Hepatocyte (in vitro differentiated cells): ENCODE results near the gene XRCC4. TPM values are rescaled to one million over a fixed set of nuclear protein-coding genes. Genes with fewer than 3 reads are reported as not detected.

ENCODE experiments used
- DNase-seq: peaks from one replicate; pipeline ENCODE4 v3.0.0-alpha.2; 2016; ENCODE audit warnings: low spot score
- H2AFZ ChIP-seq: fragments of 200-600 bp; sonication (generic); 2 replicates; pipeline ENCODE4 v1.6.0; 2016; ENCODE audit warnings: antibody characterized with exemption, mild to moderate bottlenecking
- H3K27ac ChIP-seq: fragments of 200-600 bp; sonication (generic); 2 replicates; pipeline ENCODE4 v1.5.1; 2016; ENCODE audit warnings: mild to moderate bottlenecking
- H3K27me3 ChIP-seq: fragments of 200-600 bp; sonication (generic); 2 replicates; pipeline ENCODE4 v1.6.1; 2016
- H3K36me3 ChIP-seq: fragments of 200-600 bp; sonication (generic); replicated peaks from 2 replicates; pipeline ENCODE4 v1.5.1; 2016; ENCODE audit warnings: low read depth; ENCODE audit not compliant: insufficient read depth
- H3K4me1 ChIP-seq: fragments of 200-600 bp; sonication (generic); 2 replicates; pipeline ENCODE4 v1.5.1; 2016; ENCODE audit warnings: mild to moderate bottlenecking, moderate library complexity; ENCODE audit not compliant: insufficient read depth
- H3K4me2 ChIP-seq: fragments of 200-600 bp; sonication (generic); 2 replicates; pipeline ENCODE4 v1.6.0; 2016
- H3K4me3 ChIP-seq: fragments of 200-600 bp; sonication (generic); 2 replicates; pipeline ENCODE4 v1.5.1; 2016; ENCODE audit warnings: mild to moderate bottlenecking
- H3K79me2 ChIP-seq: fragments of 200-600 bp; sonication (generic); 2 replicates; pipeline ENCODE4 v1.6.0; 2017; ENCODE audit warnings: mild to moderate bottlenecking
- H3K9me2 ChIP-seq: fragments of 200-600 bp; sonication (generic); replicated peaks from 2 replicates; pipeline ENCODE4 v1.6.0; 2017; ENCODE audit warnings: mild to moderate bottlenecking; ENCODE audit not compliant: insufficient read depth
- H3K9me3 ChIP-seq: fragments of 200-600 bp; sonication (generic); 2 replicates; pipeline ENCODE4 v1.5.1; 2016; ENCODE audit warnings: low read depth, mild to moderate bottlenecking
- H4K20me1 ChIP-seq: fragments of 200-600 bp; sonication (generic); 2 replicates; pipeline ENCODE4 v1.6.0; 2016; ENCODE audit warnings: mild to moderate bottlenecking; ENCODE audit not compliant: insufficient read depth, poor library complexity, severe bottlenecking
- EZH2 ChIP-seq: fragments of 200-600 bp; sonication (generic); IDR thresholded peaks from 2 replicates; pipeline ENCODE4 v1.6.1; 2016; ENCODE audit warnings: antibody characterized with exemption, mild to moderate bottlenecking, borderline replicate concordance
- EZH2phosphoT487 ChIP-seq: fragments of 200-600 bp; sonication (generic); IDR thresholded peaks from one replicate; pipeline ENCODE4 v1.6.1; 2018; ENCODE audit warnings: antibody characterized with exemption, mild to moderate bottlenecking, low read depth, moderate library complexity; ENCODE audit not compliant: unreplicated experiment, severe bottlenecking
- WGBS: methylation state at CpG from one replicate; pipeline ENCODE4 v1.1.6; 2016; ENCODE audit warnings: low lambda C conversion rate; ENCODE audit errors: missing lambda C conversion rate; 5-methylcytosine and 5-hydroxymethylcytosine counted together
- polyA plus RNA-seq: library from polyadenylated mRNA; unstranded; fragments of >200 nt; fragmentation: Nextera tagmentation; extraction: Ambion mirVana; gene quantifications from 2 replicates; pipeline ENCODE4 v1.2.1, GENCODE V29; 2016
- total RNA-seq: library from RNA; depleted of rRNA; stranded (reverse); fragments of >200 nt; gene quantifications from 2 replicates; pipeline ENCODE4 v1.2.3, GENCODE V29; 2014
- TF ChIP-seq, protein P1 (sequence below): fragments of 200-600 bp; sonication (generic); IDR thresholded peaks from 2 replicates; pipeline ENCODE4 v1.5.1; 2016; ENCODE audit warnings: antibody characterized with exemption, mild to moderate bottlenecking; ENCODE audit not compliant: poor library complexity

XRCC4 gene
- total and polyA plus RNA-seq, 2 experiments from 2014 or later: 12.7 to 21.5 TPM

DNA sequence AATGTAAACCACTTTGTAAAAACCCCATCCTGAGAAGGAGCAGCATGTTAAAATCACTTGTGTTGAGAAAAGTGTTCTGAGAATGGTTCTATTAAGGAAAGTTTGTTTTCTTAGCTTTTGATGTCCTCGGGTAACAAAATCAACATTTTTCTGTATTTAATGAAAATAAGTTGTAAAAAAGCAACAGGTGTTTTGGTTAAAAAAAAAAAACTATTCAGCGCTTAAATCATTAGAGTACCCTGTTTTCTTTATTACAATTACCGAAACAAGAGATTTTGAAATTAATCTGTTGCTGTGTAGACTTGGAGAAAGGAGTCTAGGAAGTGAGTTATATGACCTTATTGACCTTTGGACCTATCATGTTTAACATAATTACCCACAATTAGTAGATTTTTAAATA is 167.7 kb downstream of the XRCC4 start:
- DNase-seq: no peak
- H3K4me2 ChIP-seq: no peak overlapping the region
- no peak for TF ChIP-seq EZH2
- TF ChIP-seq, protein P1, sequence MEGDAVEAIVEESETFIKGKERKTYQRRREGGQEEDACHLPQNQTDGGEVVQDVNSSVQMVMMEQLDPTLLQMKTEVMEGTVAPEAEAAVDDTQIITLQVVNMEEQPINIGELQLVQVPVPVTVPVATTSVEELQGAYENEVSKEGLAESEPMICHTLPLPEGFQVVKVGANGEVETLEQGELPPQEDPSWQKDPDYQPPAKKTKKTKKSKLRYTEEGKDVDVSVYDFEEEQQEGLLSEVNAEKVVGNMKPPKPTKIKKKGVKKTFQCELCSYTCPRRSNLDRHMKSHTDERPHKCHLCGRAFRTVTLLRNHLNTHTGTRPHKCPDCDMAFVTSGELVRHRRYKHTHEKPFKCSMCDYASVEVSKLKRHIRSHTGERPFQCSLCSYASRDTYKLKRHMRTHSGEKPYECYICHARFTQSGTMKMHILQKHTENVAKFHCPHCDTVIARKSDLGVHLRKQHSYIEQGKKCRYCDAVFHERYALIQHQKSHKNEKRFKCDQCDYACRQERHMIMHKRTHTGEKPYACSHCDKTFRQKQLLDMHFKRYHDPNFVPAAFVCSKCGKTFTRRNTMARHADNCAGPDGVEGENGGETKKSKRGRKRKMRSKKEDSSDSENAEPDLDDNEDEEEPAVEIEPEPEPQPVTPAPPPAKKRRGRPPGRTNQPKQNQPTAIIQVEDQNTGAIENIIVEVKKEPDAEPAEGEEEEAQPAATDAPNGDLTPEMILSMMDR: no peak
- TF ChIP-seq EZH2phosphoT487: no peak
- WGBS: 84% methylated on average over 3 of the region's 3 CpGs
- no peak overlapping the region for H2AFZ ChIP-seq
- H3K9me2 ChIP-seq: no peaks in the 10 kb centered on the region
- no peaks in the 10 kb centered on the region for H3K4me1 ChIP-seq
- H3K27ac ChIP-seq: no peak overlapping the region
- no peaks in the 10 kb centered on the region for H3K36me3 ChIP-seq
- no peaks in the 10 kb centered on the region for H3K79me2 ChIP-seq
- no peaks in the 10 kb centered on the region for H3K9me3 ChIP-seq
- no peaks in the 10 kb centered on the region for H3K27me3 ChIP-seq
- H3K4me3 ChIP-seq: no peak overlapping the region
- no peaks in the 10 kb centered on the region for H4K20me1 ChIP-seq

DNA sequence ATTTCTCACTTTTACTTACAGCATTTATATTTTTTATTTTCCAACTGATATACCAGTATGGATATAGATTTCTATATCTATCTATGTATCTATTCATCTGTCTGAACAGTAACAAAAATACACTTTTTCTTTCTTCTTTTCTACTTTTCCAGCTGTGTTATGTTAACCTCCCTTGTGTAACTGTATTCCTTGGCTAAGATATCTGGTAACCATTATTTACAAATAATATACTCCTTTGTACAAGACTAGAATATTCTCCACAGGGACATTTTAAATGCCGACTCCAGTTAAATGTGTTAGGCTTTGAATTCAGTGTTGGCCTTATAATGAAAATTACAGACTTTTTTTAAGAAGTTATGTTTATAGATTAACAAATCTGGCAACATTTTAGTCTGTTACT is 168.7 kb downstream of the XRCC4 start:
- Histone ChIP-seq H3K4me1 (no peaks in the 10 kb centered on the region), H3K27me3 (no peaks in the 10 kb centered on the region), H3K27ac (no peak overlapping the region), H3K4me3 (no peak overlapping the region), H3K36me3 (no peaks in the 10 kb centered on the region), H3K9me2 (no peaks in the 10 kb centered on the region), H2AFZ (no peak overlapping the region), H3K4me2 (no peak overlapping the region), H3K9me3 (no peaks in the 10 kb centered on the region), H4K20me1 (no peaks in the 10 kb centered on the region), H3K79me2 (no peaks in the 10 kb centered on the region)
- TF ChIP-seq EZH2phosphoT487 (no peak), EZH2 (no peak)
- TF ChIP-seq, protein P1: no peak
- no peak for DNase-seq
- WGBS: 89% methylated on average over 1 of the region's 1 CpG

DNA sequence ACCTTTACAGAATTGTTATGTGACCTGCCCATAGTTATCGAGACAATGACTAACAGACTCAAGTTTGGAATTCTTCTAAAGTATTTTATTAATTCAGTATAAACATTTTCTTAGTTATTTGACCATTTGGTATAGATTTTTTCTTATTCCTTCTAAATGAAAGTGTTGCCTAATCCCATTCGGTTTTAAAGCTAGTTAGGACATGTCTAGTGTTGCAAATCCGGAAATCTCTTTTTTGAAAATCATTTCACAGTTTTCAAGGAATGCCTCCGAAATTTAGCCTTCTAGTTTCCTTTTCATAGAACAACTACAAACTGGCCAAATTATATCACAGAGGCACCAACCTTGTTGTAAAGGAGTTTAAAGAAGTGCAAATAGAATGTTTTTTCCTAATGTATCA is 171.8 kb downstream of the XRCC4 start:
- no peaks in the 10 kb centered on the region for H3K9me3 ChIP-seq
- H3K4me2 ChIP-seq: no peak overlapping the region
- H3K27ac ChIP-seq: no peak overlapping the region
- no peaks in the 10 kb centered on the region for H3K4me1 ChIP-seq
- H2AFZ ChIP-seq: no peak overlapping the region
- DNase-seq: no peak
- no peaks in the 10 kb centered on the region for H3K27me3 ChIP-seq
- H3K36me3 ChIP-seq: no peaks in the 10 kb centered on the region
- WGBS: 86% methylated on average over 4 of the region's 4 CpGs
- H3K4me3 ChIP-seq: no peak overlapping the region
- H4K20me1 ChIP-seq: no peaks in the 10 kb centered on the region
- H3K79me2 ChIP-seq: no peaks in the 10 kb centered on the region
- H3K9me2 ChIP-seq: no peaks in the 10 kb centered on the region
- TF ChIP-seq EZH2phosphoT487 (no peak), EZH2 (no peak)
- TF ChIP-seq, protein P1: no peak

DNA sequence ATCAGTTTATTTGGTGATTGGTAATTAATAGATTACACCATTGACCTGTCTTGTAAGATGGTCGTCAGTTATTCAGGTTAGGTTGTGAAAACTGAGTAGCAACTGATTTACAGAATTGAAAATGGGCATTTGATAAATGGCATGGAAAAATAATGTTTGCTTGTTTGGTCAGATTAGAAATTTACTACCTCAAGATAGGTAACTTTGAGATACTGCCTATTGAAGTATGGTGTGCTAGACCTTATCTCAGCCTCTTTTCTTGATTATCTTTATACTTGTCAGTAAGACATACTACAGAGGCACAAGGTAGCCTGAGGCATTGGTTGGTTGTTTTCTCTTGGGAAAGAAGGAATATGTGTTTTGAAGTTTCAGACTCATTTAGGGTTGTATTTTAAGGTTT is 174.5 kb downstream of the XRCC4 start:
- no peak overlapping the region for H3K4me3 ChIP-seq
- no peak overlapping the region for H3K27ac ChIP-seq
- H4K20me1 ChIP-seq: no peaks in the 10 kb centered on the region
- TF ChIP-seq EZH2: no peak
- TF ChIP-seq EZH2phosphoT487: no peak
- TF ChIP-seq, protein P1: no peak
- no peaks in the 10 kb centered on the region for H3K9me2 ChIP-seq
- 40% methylated on average over 1 of the region's 1 CpG for WGBS
- DNase-seq: no peak
- no peaks in the 10 kb centered on the region for H3K27me3 ChIP-seq
- no peaks in the 10 kb centered on the region for H3K9me3 ChIP-seq
- H3K4me2 ChIP-seq: no peak overlapping the region
- no peaks in the 10 kb centered on the region for H3K36me3 ChIP-seq
- no peak overlapping the region for H2AFZ ChIP-seq
- H3K4me1 ChIP-seq: no peaks in the 10 kb centered on the region
- H3K79me2 ChIP-seq: no peaks in the 10 kb centered on the region
